Posterior vena cava (tissue), 2 donors: ENCODE measurements around the gene CD2. TPM values are rescaled to one million over a fixed set of nuclear protein-coding genes. Genes with fewer than 3 reads are reported as not detected.
"Not testable (repeated sequence)": the region's sequence is repeated elsewhere in the genome, so short reads cannot be mapped to it uniquely, and the experiment has no call there.

Source experiments
- DNase-seq: peaks from one replicate; pipeline ENCODE4 v3.0.0-alpha.2; 2020; ENCODE audit warnings: low spot score
- intact Hi-C, 2 donors: fragments of 100-400 bp; cut with DNase I; formaldehyde crosslinking; loops; one replicate each; pipeline versions ENCODE4 v1.14.1 to v1.14.2; 2022 to 2023
- total RNA-seq, 2 donors: library from RNA; stranded (reverse); fragmentation: NEBNext Ultra II Directional; extraction: Animal tissue kit (Norgen Biotek cat#: 25700); gene quantifications; one replicate each; pipeline ENCODE4 v1.2.1, GENCODE V29; 2021
- donor health status: DM: yes; HTN: yes; CAD: no.
- donor health status: DM: yes; HTN: yes; CAD: no.

The CD2 gene
- total RNA-seq, 2 donors from 2014 or later, result 1.1 to 2.3 TPM

GRCh38 chr1:116755066-116755465 lies 836 bp downstream of the CD2 start:
- no peak for DNase-seq
- intact Hi-C loops, result no loop called here

- intact Hi-C loops, result no loop called here
- DNase-seq, result no peak
Measured at GRCh38 chr1:116755681-116756080, 1.5 kb downstream of the CD2 start.

GRCh38 chr1:116756092-116756491 lies 1.9 kb downstream of the CD2 start:
- intact Hi-C loops, DNase-seq: not testable (repeated sequence)

- intact Hi-C loops, DNase-seq: not testable (repeated sequence)
Measured at GRCh38 chr1:116758456-116758815, 4.2 kb downstream of the CD2 start.

GRCh38 chr1:116759636-116760035 lies 5.4 kb downstream of the CD2 start:
- intact Hi-C loops, result no loop called here
- DNase-seq, result no peak

GRCh38 chr1:116760487-116760886 lies 6.3 kb downstream of the CD2 start:
- intact Hi-C loops, result no loop called here
- no peak for DNase-seq

- DNase-seq, result no peak
- intact Hi-C loops, result no loop called here
Measured at GRCh38 chr1:116760996-116761665, 6.9 kb downstream of the CD2 start.

- intact Hi-C loops, result no loop called here
- DNase-seq, result no peak
Measured at GRCh38 chr1:116762281-116762680, 8.1 kb downstream of the CD2 start.

GRCh38 chr1:116762781-116763115 lies 8.5 kb downstream of the CD2 start:
- DNase-seq, result no peak
- intact Hi-C loops, result no loop called here

GRCh38 chr1:116763116-116763786 lies 9.0 kb downstream of the CD2 start:
- intact Hi-C loops, result no loop called here
- DNase-seq, result no peak

- intact Hi-C loops, result no loop called here
- no peak for DNase-seq
Measured at GRCh38 chr1:116763787-116764465, 9.7 kb downstream of the CD2 start.

- DNase-seq, result no peak
- intact Hi-C loops, result no loop called here
Measured at GRCh38 chr1:116764466-116764898, 10.3 kb downstream of the CD2 start.

GRCh38 chr1:116764906-116765862 lies 11.0 kb downstream of the CD2 start:
- DNase-seq, result no peak
- intact Hi-C loops, result no loop called here

GRCh38 chr1:116765962-116766361 lies 11.7 kb downstream of the CD2 start:
- intact Hi-C loops, result no loop called here

GRCh38 chr1:116766616-116767469 lies 12.6 kb downstream of the CD2 start:
- intact Hi-C loops, result no loop called here
- DNase-seq, result no peak

More at GRCh38 chr1:116765962-116766361, 11.7 kb downstream of the CD2 start:
- DNase-seq, result no peak

- intact Hi-C loops, result no loop called here
Measured at GRCh38 chr1:116767782-116768382, 13.7 kb downstream of the CD2 start.

GRCh38 chr1:116768416-116769103 lies 14.3 kb downstream of the CD2 start:
- intact Hi-C loops, result no loop called here
- no peak for DNase-seq

More at GRCh38 chr1:116767782-116768382, 13.7 kb downstream of the CD2 start:
- DNase-seq, result no peak

GRCh38 chr1:116769104-116769452 lies 14.8 kb downstream of the CD2 start:
- DNase-seq, result no peak
- intact Hi-C loops, result no loop called here
